ENCODE data around the gene KAT2A.
"Not testable (repeated sequence)": the region's sequence is repeated elsewhere in the genome, so short reads cannot be mapped to it uniquely, and the experiment has no call there.

KAT2A gene

GRCh38 chr17:42142371-42142896, 21.3 kb upstream of the KAT2A start:
- H3K9ac ChIP-seq (ENCODE audit: low read depth, low read length): no peak overlapping the region
- no peaks in the 10 kb centered on the region; the same call in 1 of the 2 replicates for H3K36me3 ChIP-seq (ENCODE audit: insufficient read depth, low read length)
- H3K4me1 ChIP-seq (ENCODE audit: insufficient read depth, low read length): no peaks in the 10 kb centered on the region
- H3K9me3 ChIP-seq (ENCODE audit: control insufficient read depth, insufficient read depth, low read length): no peaks in the 10 kb centered on the region

- Histone ChIP-seq H3K36me3 (ENCODE audit: insufficient read depth, low read length) (no peaks in the 10 kb centered on the region; the same call in 1 of the 2 replicates), H3K4me1 (ENCODE audit: insufficient read depth, low read length) (peaks cover under 1% of the 10 kb centered on the region; the same call in 1 of the 2 replicates), H3K9ac (ENCODE audit: low read depth, low read length) (no peak overlapping the region)
These were observed 20.2 kb upstream of the KAT2A start for GRCh38 chr17:42141382-42141781.

DNA sequence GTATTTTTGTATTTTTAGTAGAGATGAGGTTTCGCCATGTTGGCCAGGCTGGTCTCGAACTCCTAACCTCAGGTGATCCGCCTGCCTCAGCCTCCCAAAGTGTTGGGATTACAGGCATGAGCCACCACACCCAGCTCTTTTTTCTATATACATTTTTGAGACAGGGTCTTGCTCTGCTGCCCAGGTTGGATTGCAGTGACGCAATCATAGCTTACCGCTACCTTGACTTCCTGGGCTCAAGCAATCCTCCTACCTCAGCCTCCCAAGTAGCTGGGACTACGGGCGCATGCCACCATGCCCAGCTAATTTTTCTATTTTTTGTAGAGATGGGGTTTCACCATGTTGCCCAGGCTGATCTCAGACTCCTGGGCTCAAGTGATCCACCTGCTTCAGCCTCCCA, 19.5 kb upstream of the KAT2A start:
- not testable (repeated sequence) for H3K4me1 ChIP-seq (ENCODE audit: insufficient read depth, low read length); H3K9me3 ChIP-seq (ENCODE audit: control insufficient read depth, insufficient read depth, low read length); H3K36me3 ChIP-seq (ENCODE audit: insufficient read depth, low read length); H3K9ac ChIP-seq (ENCODE audit: low read depth, low read length)

More at GRCh38 chr17:42141382-42141781, 20.2 kb upstream of the KAT2A start:
- no peaks in the 10 kb centered on the region for H3K9me3 ChIP-seq (ENCODE audit: control insufficient read depth, insufficient read depth, low read length)

DNA sequence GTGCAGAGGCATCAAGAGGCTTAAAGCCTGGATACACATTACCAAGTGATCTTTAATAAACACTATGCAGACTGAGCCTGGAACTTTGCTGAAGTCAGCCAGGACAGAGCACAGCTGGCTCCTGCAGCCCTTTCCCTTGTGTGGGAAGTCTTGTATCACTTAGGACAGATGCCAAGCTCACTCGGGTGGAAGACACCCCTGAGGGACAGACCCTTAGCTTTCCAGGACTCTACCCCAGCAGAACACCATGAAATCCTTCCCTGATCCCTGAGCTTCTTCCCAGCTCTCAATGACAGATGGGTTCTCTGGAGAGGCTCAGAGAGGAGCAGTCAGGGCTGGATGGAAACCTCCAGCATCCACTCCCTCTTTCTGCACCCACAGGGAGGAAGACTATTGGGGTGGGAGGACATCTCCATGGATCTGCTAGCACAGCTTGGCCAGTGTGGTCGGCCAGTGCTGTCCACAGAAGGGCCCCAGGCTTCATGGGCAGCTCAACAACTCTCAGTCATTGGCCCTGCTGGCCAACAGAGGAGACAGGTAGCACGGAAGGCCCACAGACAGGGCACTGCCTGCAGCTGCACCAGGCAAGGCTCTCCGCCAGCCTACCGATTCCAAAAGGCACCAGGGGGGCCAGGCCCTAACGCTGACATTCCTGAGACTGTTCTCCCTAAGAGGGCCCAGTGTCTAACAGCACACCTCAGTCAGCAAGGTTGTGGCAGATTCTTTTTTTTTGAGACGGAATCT, 17.8 kb upstream of the KAT2A start:
- Histone ChIP-seq H3K4me1 (ENCODE audit: insufficient read depth, low read length) (peaks cover 11% of the 10 kb centered on the region), H3K9me3 (ENCODE audit: control insufficient read depth, insufficient read depth, low read length) (no peaks in the 10 kb centered on the region), H3K36me3 (ENCODE audit: insufficient read depth, low read length) (no peaks in the 10 kb centered on the region; the same call in 1 of the 2 replicates), H3K9ac (ENCODE audit: low read depth, low read length) (no peak overlapping the region)

DNA sequence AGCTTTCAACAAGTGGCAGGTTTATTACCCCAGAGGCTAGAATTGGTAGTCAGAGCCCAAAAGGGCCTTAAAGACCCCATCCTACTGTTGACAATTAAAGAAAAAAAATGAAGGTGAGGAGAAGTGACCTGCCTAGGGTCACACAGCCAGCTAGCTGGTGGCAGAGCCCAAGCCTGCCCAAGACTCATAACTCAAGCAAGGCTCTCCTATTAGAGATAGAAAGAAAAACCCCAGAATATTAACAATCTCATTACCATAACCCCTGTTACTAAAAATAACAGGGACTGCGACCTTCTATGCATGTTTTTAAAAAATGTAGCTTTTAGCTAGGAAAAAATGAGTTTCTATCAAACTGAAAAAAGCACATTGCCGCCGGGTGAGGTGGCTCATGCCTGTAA, 15.5 kb upstream of the KAT2A start:
- H3K4me1 ChIP-seq (ENCODE audit: insufficient read depth, low read length): peaks cover 11% of the 10 kb centered on the region
- no peaks in the 10 kb centered on the region; the same call in 1 of the 2 replicates for H3K36me3 ChIP-seq (ENCODE audit: insufficient read depth, low read length)
- H3K9ac ChIP-seq (ENCODE audit: low read depth, low read length): no peak overlapping the region
- no peaks in the 10 kb centered on the region for H3K9me3 ChIP-seq (ENCODE audit: control insufficient read depth, insufficient read depth, low read length)

DNA sequence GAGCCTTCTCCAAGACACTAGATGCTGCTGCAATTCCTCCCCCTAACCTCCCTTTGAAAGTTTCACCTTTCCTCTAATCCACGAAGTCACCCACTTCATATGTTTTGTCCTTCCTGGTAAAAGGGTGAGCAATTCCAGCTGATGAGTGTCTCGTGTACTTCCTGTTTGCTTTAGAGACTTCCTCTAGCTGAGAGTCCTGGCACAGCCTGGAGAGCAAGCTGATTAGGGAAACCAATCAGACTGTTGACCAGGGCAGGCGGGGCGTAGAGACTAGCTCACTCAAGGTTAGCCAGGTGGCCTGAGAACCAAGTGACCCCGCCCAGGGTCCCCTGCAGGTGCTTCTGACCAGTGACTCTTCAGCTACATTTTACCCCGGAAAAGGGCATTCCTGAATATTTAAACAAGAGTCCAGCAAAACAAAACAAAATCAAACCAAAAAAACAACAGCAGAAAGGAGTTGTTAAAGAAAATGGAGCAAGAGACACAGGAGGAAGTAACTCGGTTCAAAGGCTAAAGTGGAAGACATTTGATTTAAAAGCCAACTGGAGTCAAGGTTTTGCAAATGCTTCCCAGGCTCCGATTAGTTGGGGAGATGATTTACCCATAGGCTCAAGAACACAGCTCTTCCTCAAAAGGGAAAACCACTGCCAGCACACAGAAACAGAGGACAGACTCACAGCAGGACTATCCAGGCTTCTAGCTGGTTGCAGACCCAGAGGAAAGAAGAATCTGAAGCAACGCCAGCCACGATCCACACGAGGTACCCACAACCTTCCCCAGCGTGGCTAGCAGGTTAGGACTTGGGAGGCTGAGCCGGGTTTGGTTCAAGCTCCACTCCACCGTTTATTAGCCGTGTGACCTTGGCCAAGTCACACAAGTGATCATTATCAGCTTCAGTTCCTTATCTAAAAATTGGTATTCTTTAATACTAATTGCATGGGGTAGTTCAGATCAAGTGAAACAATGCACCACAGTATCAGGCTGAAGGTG, 14.8 kb upstream of the KAT2A start:
- Histone ChIP-seq H3K4me1 (ENCODE audit: insufficient read depth, low read length) (peaks cover 11% of the 10 kb centered on the region), H3K9me3 (ENCODE audit: control insufficient read depth, insufficient read depth, low read length) (no peaks in the 10 kb centered on the region), H3K9ac (ENCODE audit: low read depth, low read length) (no peak overlapping the region), H3K36me3 (ENCODE audit: insufficient read depth, low read length) (no peaks in the 10 kb centered on the region; the same call in 1 of the 2 replicates)

DNA sequence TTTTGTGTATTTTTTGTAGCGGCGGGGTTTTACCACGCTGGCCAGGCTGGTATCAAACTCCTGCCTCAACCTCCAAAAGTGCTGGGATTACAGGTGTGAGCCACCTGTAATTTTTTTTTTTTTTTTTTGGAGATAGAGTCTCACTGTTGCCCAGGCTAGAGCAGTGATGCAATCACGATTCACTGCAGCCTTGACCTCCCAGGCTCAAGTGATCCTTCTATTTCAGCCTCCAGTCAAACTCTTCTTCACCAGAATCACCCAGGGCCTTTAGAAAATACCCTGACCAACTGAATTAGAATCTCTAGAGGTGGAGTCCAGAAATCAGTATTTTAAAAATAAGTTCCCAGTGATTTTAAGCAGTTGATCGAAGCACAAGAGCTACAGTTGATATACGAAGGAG, 14.0 kb upstream of the KAT2A start:
- H3K4me1 ChIP-seq (ENCODE audit: insufficient read depth, low read length): peaks cover 11% of the 10 kb centered on the region
- no peak overlapping the region for H3K9ac ChIP-seq (ENCODE audit: low read depth, low read length)
- H3K9me3 ChIP-seq (ENCODE audit: control insufficient read depth, insufficient read depth, low read length): no peaks in the 10 kb centered on the region
- H3K36me3 ChIP-seq (ENCODE audit: insufficient read depth, low read length): no peaks in the 10 kb centered on the region; the same call in 1 of the 2 replicates

GRCh38 chr17:42133461-42134041, 12.4 kb upstream of the KAT2A start:
- Histone ChIP-seq H3K4me1 (ENCODE audit: insufficient read depth, low read length) (peaks cover 11% of the 10 kb centered on the region), H3K9me3 (ENCODE audit: control insufficient read depth, insufficient read depth, low read length) (no peaks in the 10 kb centered on the region), H3K36me3 (ENCODE audit: insufficient read depth, low read length) (no peaks in the 10 kb centered on the region; the same call in 1 of the 2 replicates), H3K9ac (ENCODE audit: low read depth, low read length) (no peak overlapping the region)

DNA sequence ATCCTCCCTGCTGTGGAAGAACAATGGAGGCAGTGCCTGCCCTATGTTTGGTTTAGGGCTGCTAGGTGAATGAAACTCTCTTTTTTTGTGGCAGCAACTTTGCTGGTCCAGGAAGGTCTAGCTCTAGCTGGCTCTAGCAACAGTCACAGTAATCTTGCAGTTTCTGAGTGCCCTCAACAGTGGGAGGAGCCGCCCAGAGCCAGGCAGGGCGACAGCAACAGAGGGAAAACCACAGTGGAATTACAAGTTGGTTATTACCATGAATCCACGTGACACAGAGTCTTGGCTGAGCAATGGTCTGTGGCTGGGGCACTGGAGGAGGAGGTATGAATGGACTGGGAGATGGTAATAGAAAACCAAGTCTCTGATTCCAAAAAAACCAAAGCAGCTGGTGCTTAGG, 11.8 kb upstream of the KAT2A start:
- Histone ChIP-seq H3K4me1 (ENCODE audit: insufficient read depth, low read length) (peaks cover 11% of the 10 kb centered on the region), H3K9ac (ENCODE audit: low read depth, low read length) (no peak overlapping the region), H3K9me3 (ENCODE audit: control insufficient read depth, insufficient read depth, low read length) (no peaks in the 10 kb centered on the region), H3K36me3 (ENCODE audit: insufficient read depth, low read length) (peaks cover 4% of the 10 kb centered on the region; the same call in 1 of the 2 replicates)

- Histone ChIP-seq H3K9me3 (ENCODE audit: control insufficient read depth, insufficient read depth, low read length) (no peaks in the 10 kb centered on the region), H3K9ac (ENCODE audit: low read depth, low read length) (no peak overlapping the region), H3K4me1 (ENCODE audit: insufficient read depth, low read length) (peaks cover 11% of the 10 kb centered on the region), H3K36me3 (ENCODE audit: insufficient read depth, low read length) (peaks cover 7% of the 10 kb centered on the region; the same call in 1 of the 2 replicates)
These were observed 10.8 kb upstream of the KAT2A start for GRCh38 chr17:42131981-42132432.

DNA sequence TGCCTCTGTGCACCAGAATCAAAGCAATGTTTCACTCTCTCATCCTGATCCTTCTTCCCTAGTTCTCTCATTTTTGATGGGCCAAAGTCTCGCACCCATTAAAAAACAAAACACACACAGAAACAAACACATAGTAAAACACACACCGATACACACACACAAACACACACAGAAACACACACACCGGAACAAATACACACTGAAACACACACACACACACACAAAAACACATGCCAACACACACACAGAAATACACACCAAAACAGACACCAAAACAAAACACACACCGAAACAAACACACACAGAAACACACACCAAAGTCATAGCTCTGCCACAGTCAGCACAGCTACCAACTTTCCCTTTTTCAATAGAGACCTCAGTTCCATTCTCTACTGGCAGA, 10.1 kb upstream of the KAT2A start:
- Histone ChIP-seq H3K36me3 (ENCODE audit: insufficient read depth, low read length) (peaks cover 7% of the 10 kb centered on the region; the same call in 1 of the 2 replicates), H3K9ac (ENCODE audit: low read depth, low read length) (no peak overlapping the region), H3K9me3 (ENCODE audit: control insufficient read depth, insufficient read depth, low read length) (no peaks in the 10 kb centered on the region), H3K4me1 (ENCODE audit: insufficient read depth, low read length) (peaks cover 9% of the 10 kb centered on the region)

GRCh38 chr17:42130310-42130936, 9.3 kb upstream of the KAT2A start:
- Histone ChIP-seq H3K9me3 (ENCODE audit: control insufficient read depth, insufficient read depth, low read length) (no peaks in the 10 kb centered on the region), H3K9ac (ENCODE audit: low read depth, low read length) (no peak overlapping the region), H3K4me1 (ENCODE audit: insufficient read depth, low read length) (peaks cover 1% of the 10 kb centered on the region), H3K36me3 (ENCODE audit: insufficient read depth, low read length) (peaks cover 10% of the 10 kb centered on the region; the same call in 1 of the 2 replicates)

DNA sequence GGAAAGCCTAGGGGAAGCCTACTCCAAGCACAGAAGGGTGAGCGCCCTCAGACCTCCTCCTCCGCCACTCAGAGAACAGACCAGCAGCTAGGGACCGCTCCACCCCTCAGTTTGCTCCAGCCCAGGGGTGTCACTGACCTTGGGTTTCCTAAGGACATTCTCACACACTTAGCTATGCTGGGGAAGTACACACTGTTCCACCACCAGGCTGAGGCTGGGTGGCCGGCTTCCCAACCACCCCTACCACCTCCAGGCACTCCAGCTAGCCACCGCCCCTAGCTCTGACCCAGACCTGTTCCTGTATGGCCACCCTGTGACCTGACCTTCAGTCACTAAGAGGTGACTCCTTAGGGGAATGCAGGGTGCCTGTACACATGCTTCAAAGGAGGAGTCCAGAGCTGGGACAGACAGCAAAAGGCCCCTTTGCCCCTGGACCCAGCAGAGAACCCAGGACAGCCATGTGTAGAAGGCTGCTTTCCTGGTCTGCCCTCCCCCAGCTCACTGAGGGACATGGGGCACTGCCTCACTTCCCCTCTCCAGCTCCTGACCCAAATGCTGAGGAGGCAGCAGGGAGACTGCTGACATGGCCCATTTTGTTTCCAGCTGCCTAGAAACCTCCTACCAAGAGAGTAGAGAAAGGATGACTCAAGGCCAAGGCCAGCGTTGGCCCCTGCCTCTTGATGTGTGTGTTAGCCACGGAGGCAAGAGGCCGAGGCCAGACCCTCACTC, 8.1 kb upstream of the KAT2A start:
- H3K36me3 ChIP-seq (ENCODE audit: insufficient read depth, low read length): peaks cover 10% of the 10 kb centered on the region; the same call in 1 of the 2 replicates
- no peaks in the 10 kb centered on the region; the same call in 1 of the 2 replicates for H3K4me1 ChIP-seq (ENCODE audit: insufficient read depth, low read length)
- H3K9me3 ChIP-seq (ENCODE audit: control insufficient read depth, insufficient read depth, low read length): no peaks in the 10 kb centered on the region
- H3K9ac ChIP-seq (ENCODE audit: low read depth, low read length): no peak overlapping the region

All from ES-I3 (cell line).